ENCODE data around the gene SCGB1D4. TPM values are rescaled to one million over a fixed set of nuclear protein-coding genes. Genes with fewer than 3 reads are reported as not detected.
A peak's percentile ranks its signal among the peaks of the same experiment; 100 is the strongest.
"Not testable (repeated sequence)": the region's sequence is repeated elsewhere in the genome, so short reads cannot be mapped to it uniquely, and the experiment has no call there.

The SCGB1D4 gene, protein sequence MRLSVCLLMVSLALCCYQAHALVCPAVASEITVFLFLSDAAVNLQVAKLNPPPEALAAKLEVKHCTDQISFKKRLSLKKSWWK
- not detected for total RNA-seq

DNA sequence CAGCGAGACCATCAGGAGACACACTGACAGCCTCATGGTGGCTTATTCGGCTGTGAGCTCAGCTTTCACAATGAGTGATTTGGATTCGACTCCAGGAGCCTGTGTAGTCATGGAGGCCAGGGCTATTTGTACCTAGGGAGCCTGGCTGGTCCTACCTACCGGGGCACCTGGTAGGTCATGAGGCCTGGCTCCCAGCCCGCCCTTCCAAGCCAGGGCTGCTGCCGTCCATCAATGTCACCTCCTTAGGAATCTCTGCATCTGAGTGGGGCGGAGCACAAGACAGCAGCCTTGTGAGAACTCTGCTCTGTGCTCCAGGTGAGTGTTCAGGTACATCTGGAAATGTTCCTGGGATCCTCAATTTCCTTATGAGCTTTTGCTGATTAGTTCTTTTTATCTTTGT is at the start of gene SCGB1D4:
TSS of gene SCGB1D4 (minus strand) at position 101 of the 400 bp plus-strand sequence. CDS start at position 36, 65 bp downstream.
- ATAC-seq = no peak
- no peak for DNase-seq (ENCODE audit: low spot score)

DNA sequence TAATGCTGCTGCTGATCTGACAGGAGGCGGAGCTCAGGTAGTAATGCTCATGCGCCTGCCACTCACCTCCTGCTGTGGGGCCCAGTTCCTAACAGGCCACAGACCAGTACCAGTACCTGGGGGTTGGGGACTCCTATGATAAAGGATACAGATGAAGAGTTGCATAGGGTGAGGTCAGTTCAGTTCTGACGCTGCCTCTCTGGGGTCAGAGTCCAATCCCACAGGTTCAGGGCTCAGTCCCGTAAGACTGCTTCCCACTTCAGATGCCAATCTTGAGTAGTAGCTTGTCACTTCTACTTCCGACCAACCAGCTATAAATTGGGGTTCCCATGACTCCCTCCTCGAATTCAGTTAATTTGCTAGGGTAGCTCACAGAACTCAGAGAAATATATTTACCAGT is 47.0 kb upstream of the SCGB1D4 start:
- ATAC-seq (no peak), DNase-seq (ENCODE audit: low spot score) (no peak)

DNA sequence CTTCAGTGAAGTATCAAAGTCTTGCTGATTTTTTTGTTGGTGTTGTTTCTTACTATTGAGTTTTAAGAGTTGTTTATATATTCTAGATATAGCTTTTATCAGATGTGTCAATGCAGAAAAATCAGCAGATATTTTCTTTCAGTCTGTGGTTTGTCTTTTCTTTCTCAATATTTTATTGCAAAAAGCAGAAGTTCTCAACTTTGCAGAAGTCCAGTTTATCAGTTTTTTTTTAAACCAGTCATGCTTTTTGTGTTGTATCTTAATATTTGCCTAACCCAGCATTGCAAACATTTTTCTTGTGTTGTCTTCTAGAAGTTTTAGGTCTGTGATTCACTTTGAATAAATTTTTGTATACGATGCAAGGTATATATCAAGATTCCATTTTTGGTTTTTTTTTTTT is 45.3 kb upstream of the SCGB1D4 start:
- DNase-seq (ENCODE audit: low spot score) = no peak

DNA sequence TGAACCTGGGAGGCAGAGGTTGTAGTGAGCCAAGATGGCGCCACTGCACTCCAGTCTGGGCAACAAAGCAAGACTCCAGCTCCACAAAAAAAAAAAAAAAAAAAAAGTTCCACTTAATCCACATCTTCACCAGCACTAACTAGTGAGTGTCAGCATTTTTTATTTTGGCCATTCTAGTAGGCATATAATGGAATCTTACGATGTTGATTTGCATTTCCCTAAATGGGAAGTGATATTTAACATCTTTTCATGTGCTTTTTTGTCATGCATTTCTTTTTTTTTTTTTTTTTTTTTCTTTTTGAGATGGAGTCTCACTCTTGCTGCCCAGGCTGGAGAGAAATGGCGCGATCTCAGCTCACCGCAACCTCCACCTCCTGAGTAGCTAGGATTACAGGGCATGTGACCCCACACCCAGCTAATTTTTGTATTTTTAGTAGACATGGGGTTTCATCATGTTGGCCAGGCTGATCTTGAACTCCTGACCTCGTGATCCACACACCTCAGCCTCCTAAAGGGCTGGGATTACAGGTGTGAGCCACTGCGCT is 44.8 kb upstream of the SCGB1D4 start:
- not testable (repeated sequence) for ATAC-seq; DNase-seq (ENCODE audit: low spot score)

More for the DNA sequence above, 45.3 kb upstream of the SCGB1D4 start:
- ATAC-seq = no peak

DNA sequence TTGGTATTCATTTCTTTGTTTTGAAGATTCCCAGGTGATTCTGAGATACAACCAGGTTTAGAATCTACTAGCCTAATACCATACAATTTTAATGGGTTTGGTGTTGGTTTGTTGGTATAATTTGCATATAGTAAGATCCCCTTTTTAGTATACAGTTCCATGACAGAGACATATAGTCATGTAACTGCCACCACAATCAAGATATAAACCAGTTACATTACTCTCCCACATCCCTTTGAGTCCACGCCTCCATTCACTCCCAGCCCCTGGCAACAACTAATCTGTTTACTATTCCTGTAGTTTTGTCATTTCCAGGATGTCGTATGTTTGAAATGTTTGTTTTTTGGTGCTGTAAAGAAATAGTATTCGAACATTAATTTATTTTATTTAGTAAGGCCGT is 42.7 kb upstream of the SCGB1D4 start:
- no peak for ATAC-seq
- no peak for DNase-seq (ENCODE audit: low spot score)

DNA sequence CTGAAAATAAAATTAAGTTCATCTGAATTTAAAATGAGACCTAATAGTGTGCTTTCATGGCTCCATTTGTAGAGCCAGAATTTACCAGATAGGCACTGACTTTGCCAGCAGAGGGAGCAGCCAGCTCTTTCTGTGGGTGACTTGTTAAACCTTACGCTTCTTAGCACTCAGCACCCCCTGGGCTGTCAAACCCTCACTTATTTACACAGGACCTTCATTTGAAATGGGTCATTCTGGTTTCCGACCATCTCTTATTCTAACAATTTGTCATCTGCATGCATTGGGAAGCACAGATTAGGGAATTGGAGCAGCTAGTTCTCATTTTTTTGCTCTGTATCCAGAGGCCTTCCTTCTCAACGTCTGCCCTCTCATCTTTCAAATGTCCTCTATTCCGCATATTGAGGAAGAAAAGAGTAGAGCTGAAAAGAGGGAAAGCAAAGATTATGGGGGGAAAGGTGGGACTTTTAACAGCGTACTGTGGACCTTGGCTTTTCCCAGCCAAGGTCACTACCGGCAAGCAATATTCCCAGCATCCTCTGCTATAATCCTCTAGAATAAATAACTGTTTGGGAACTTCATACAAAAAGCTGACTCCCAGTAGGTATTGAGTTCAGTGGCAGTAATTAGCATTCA is 41.5 kb upstream of the SCGB1D4 start:
- peak; percentile 77 for ATAC-seq
- DNase-seq (ENCODE audit: low spot score) = peak; percentile 50

DNA sequence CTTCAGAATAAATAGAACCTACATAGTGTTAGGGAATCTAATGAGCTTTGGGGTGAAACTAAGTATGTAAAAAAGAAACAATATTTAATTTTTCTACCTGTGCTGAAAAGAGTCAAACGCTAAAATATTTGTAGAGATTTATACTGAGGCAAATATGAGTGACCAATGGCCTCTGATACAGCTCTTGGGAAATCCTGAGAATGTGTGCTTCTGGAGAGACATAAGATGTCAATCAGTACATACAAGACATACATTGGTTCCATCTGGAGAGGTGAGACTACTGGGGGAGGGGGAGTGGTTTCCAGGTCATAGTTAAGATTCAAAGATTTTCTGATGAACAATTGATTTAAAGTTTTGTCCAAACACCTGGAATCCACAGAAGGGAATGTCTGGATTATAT is 39.3 kb upstream of the SCGB1D4 start:
- ATAC-seq (no peak), DNase-seq (ENCODE audit: low spot score) (no peak)

DNA sequence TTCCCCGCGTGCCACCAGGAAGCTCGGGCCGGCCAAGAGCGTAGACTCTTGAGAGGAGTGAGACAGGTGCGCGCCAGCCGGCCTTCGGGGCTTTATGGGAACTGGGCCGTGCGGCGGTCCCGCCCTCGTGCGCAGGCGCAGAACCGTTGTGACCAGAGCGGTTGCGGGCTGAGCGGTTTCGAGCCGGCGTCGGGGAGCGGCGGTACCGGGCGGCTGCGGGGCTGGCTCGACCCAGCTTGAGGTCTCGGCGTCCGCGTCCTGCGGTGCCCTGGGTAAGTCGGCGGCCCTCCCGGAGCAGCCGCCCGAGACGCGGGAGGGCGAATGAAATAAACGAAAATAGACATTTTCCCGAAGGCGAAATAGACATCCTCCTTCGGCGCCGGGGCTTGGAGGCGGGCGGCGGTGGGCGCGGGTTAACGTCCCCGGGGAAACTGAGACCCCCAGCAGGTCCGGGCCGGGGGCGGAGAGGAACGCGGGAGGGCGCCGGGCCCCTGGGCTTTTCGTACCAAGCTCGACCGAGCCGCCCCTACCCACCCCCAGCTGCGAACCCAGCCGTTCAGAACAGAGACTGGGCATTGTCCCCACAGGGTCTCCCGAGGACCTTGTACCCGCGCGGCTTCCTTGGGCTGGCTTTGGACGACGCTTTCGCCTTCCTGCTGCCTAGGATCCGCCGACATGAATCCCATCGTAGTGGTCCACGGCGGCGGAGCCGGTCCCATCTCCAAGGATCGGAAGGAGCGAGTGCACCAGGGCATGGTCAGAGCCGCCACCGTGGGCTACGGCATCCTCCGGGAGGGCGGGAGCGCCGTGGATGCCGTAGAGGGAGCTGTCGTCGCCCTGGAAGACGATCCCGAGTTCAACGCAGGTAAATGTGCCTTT is 38.7 kb upstream of the SCGB1D4 start, which contains the start of gene ASRGL1:
TSS of gene ASRGL1 (plus strand) at position 146 of the 879 bp plus-strand sequence. CDS start at position 676, 530 bp downstream.
- ATAC-seq = peak; percentile 88

DNA sequence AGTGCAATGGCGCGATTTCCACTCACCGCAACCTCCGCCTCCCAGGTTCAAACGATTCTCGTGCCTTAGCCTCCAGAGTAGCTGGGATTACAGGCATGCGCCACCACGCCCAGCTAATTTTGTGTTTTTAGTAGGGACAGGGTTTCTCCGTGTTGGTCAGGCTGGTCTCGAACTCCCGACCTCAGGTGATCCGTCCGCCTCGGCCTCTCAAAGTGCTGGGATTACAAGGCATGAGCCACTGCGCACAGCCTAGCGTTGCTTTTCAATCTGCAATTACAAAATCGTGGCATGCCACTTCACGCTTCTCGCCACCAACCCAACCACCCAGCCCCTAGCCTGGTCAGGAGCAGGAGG is 38.1 kb upstream of the SCGB1D4 start:
- not testable (repeated sequence) for ATAC-seq; DNase-seq (ENCODE audit: low spot score)

More for the DNA sequence above, 38.7 kb upstream of the SCGB1D4 start, which contains the start of gene ASRGL1:
- peak; percentile 87 for DNase-seq (ENCODE audit: low spot score)

DNA sequence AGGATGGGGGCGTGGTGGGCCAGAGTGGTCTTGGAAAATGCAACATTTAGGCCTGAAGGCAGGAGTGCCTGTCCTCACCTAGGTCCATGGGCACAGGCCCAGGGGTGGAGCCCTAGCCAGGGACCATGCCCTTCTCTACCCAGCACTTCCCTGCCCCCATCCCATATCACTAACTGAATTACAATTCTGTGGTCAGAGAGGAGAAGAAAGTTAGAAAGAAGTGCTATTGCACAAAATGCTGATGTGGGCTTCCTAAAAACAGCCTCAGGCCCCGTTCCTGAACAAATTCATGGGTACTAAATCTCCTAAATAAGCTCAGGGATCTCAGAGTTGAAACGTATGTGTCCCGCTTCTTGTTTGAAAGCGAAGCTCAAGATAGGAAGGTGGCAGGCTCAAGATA is 34.9 kb upstream of the SCGB1D4 start:
- DNase-seq (ENCODE audit: low spot score) (no peak), ATAC-seq (no peak)

DNA sequence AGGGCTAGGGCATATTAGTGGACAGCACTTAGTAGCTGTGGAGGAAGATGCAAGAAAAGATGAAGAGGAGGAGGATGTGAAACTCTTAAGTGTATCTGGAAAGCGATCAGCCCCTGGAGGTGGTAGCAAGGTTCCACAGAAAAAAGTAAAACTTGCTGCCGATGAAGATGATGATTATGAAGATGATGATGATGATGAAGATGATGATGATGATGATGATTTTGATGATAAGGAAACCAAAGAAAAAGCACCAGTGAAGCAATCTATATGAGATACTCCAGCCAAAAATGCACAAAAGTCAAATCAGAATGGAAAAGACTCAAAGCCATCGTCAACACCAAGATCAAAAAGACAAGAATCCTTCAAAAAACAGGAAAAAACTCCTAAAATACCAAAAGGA is 32.4 kb upstream of the SCGB1D4 start:
- DNase-seq (ENCODE audit: low spot score); ATAC-seq: not testable (repeated sequence)

DNA sequence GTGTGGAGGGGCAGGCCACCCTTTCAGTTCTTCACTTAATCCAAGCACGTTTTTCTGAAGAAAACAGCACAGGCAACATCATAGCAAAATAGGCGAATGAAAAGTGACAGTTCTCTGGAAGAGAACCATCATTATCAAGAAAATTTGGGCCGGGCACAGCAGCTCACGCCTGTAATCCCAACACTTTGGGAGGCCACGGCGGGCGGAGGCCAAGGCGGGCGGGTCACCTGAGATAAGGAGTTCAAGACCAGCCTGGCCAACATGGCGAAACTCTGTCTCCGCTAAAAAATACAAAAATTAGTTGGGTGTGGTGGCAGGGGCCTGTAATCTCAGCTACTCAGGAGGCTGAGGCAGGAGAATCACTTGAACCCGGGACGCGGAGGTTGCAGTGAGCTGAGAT is 28.7 kb upstream of the SCGB1D4 start:
- not testable (repeated sequence) for DNase-seq (ENCODE audit: low spot score); ATAC-seq

DNA sequence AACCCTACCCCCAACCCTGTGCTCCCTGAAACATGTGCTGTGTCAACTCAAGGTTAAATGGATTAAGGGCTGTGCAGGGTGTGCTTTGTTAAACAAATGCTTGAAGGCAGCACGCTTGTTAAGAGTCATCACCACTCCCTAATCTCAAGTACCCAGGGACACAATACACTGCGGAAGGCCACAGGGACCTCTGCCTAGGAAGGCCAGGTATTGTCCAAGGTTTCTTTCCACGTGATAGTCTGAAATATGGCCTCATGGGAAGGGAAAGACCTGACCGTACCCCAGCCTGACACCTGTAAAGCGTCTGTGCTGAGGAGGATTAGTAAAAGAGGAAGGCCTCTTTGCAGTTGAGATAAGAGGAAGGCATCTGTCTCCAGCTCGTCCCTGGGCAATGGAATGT is 27.8 kb upstream of the SCGB1D4 start:
- not testable (repeated sequence) for DNase-seq (ENCODE audit: low spot score); ATAC-seq

DNA sequence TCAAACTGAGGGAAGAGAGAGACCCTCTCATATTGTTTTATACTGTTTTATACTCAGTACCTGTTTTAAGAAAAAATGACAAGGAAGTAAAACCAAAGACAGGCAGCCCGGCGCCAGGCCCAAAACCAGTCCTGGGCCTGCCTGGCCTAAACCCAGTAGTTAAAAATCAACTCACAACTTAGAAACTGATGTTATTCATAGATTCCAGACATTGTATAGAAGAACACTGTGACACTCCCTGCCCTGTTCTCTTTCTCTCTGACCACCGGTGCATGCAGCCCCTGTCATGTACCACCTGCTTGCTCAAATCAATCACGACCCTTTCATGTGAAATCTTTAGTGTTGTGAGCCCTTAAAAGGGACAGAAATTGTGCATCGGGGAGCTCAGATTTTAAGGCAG is 26.9 kb upstream of the SCGB1D4 start:
- not testable (repeated sequence) for DNase-seq (ENCODE audit: low spot score); ATAC-seq

DNA sequence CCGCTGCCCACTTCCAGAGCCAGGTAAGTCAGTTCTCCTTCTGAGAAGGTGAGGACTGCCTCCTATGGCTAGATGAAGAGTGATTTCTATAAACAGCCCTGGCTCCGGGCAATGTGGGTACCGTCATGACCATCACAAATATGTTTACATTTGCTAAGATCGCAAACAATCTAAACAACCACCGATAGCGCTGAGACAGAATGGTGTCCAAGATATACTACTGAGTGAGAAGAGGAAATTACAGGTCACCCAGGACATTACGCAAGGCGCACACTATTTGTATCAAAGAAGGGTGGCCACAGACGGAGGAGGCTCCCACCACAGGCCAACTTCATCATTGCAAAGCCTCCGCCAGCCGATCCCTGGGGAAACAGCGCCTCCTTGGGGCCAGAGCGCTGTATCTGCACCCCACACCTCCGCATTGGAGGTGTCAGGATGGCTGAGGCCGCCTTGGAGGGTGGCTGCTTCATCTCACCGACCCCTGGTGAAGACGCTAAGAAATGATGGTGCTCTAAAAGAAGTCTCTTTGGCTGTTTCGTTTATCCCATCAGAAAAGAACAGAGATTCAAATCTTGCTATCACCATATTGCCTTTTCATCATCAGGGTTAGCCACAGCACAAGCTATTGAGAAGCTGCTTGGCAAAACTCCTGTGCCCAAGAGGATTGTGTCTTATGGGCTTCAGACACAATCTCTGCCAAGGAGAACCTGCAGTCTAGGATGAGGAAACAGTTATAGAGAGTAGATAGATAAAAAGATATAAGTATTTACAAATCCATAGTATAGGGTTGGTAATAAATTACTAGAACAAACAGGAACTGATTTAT is 26.1 kb upstream of the SCGB1D4 start:
- ATAC-seq (peak; percentile 46), DNase-seq (ENCODE audit: low spot score) (no peak)

DNA sequence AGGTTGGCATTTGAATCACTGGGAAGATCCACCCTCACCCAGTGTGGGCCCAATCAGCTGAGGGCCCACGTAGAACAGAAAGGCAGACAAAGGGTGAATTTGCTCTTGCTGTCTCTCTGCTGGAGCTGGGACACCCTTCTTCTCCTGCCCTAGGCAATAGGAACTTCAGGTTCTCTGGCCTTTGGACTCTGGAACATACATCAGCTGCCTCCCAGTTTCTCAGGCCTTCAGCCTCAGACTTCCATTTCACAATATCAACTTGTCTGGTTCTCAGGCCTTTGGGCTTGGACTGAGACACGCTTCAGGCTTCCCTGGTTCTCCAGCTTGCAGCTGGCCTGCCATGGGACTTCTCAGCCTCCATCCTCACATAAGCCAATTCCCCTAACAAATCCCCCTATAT is 23.6 kb upstream of the SCGB1D4 start:
- no peak for DNase-seq (ENCODE audit: low spot score)
- no peak for ATAC-seq

DNA sequence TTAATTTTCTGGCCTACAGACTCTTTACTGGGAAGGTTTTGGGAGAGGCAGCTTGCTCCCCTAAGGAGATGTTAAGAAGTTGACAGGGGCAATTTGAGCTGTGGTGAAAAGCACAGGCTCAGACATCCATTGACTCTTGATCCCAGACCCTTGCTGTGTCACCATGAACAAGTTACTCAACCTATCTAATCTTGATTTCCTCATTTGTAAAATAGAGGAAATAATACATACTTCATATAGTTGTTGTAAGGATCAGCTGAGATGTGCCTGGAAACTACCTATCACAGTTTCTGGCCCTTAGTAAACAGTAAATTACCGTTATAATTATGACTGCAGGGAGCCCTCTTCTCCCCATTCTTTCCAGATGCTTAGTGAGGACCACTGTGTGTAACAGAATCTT is 16.6 kb upstream of the SCGB1D4 start:
- no peak for DNase-seq (ENCODE audit: low spot score)
- ATAC-seq = no peak

DNA sequence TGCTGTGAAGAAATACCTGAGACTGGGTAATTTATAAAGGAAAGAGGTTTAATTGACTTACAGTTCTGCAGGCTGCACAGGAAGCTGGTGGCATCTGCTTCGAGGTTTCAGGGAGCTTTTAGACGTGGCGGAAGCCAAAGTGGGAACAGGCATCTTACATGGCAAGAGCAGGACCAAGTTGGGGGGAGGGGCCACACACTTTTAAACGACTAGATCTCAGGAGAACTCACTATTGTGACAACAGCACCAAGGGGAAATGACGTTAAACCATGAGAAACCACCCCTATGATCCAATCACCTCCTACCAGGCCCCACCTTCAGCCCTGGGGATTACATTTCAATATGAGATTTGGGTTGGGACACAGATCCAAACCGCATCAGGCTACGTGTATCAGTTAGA is 11.1 kb upstream of the SCGB1D4 start:
- ATAC-seq = no peak

DNA sequence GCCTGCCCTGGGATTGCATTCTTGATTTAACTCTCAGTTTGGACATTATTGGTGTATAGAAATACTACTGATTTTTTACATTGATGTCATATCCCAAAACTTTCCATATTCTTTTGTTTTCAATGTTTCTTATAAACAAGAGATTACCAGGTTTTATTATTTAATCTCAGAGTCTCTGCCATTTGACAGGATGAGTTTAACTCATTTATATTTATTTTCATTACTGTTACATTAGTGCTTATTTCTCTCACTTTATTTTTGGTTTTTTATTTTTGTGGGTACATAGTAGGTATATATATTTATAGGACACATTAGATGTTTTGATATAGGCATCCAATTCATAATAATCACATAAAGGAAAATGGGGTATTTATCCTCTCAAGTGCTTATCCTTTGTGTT is 9.1 kb upstream of the SCGB1D4 start:
- no peak for ATAC-seq
- no peak for DNase-seq (ENCODE audit: low spot score)

More for the DNA sequence above, 11.1 kb upstream of the SCGB1D4 start:
- no peak for DNase-seq (ENCODE audit: low spot score)

DNA sequence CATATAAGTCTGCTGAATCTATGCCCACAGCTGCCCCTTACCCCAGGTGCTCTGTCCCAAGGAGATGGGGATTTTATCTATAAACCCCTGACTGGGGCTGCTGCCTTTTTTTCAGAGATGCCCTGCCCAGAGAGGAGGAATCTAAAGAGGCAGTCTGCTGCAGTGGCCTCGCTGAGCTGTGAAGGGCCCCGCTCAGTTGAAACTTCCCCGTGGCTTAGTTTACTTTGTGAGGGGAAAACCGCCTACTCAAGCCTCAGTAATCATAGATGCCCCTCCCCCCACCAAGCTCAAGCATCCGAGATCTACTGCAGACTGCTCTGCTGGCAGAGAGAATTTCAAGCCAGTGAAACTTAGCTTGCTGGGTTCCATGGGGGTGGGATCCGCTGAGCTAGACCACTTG is 7.4 kb upstream of the SCGB1D4 start:
- no peak for ATAC-seq
- DNase-seq (ENCODE audit: low spot score) = no peak

DNA sequence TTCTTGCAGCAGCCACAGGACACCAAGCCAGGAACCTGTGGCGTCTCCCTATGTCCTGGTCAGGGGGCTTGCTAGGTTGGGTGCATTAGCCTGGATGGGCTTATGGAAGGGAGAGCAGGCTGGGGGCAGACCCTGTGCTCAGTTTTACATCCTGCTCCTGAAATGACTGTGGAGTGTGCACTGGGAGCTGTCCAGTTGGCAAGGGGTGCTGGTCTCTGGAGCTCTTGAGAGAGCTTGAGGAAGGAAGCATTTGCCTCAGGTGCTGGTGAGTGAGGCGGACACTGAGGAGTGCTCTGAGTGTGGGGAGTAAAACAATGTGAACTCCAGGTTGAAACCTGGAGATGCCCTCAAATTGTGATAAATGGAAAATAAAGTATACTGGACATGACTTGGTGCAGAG is 3.4 kb downstream of the SCGB1D4 start:
- ATAC-seq = peak; percentile 40
- DNase-seq (ENCODE audit: low spot score) = no peak

Measured in left lobe of liver (tissue), 2 donors.